ENCODE measurements around the gene DYNC1I2.

The DYNC1I2 gene

GRCh38 chr2:171687287-171688128 is at the start of gene DYNC1I2:
Gene DYNC1I2 (plus strand): TSS chr2:171687469. CDS start chr2:171690156, 2,687 bp downstream.
- DNase-seq (ENCODE audit: low read depth, low spot score), result peak; percentile 97
- no peaks in the 10 kb centered on the region for H3K9me3 ChIP-seq (ENCODE audit: low read depth, low read length)
- TF ChIP-seq FOXP2 (optimal IDR thresholded peaks at IDR 0.05; ENCODE audit: control extremely low read depth, extremely low read length, insufficient read depth) (no peak), POLR2AphosphoS5 (IDR thresholded peaks at IDR 0.05; ENCODE audit: borderline replicate concordance, low read depth, low read length) (peak; percentile 65; the same call in 1 of the 2 replicates)
- peak within 1 kb of the TSS; percentile 67 for H3K27ac ChIP-seq
- peak within 1 kb of the TSS; percentile 93 for H3K9ac ChIP-seq (ENCODE audit: insufficient read length)
- H3K4me3 ChIP-seq, result peak within 1 kb of the TSS; percentile 97
- peaks cover 26% of the 10 kb centered on the region for H3K36me3 ChIP-seq (ENCODE audit: insufficient read depth, low read length)

- no peak for DNase-seq (ENCODE audit: low read depth, low spot score)
- no peak overlapping the region for H3K9ac ChIP-seq (ENCODE audit: insufficient read length)
- TF ChIP-seq POLR2AphosphoS5 (IDR thresholded peaks at IDR 0.05; ENCODE audit: borderline replicate concordance, low read depth, low read length), result no peak
- TF ChIP-seq EZH2 (IDR thresholded peaks at IDR 0.05), result no peak
- no peak for TF ChIP-seq FOXP2 (optimal IDR thresholded peaks at IDR 0.05; ENCODE audit: control extremely low read depth, extremely low read length, insufficient read depth)
Observed at GRCh38 chr2:171651667-171652415, 35.4 kb upstream of the DYNC1I2 start.

GRCh38 chr2:171652416-171652785 is 34.9 kb upstream of the DYNC1I2 start:
- H3K9me3 ChIP-seq (ENCODE audit: low read depth, low read length), result 0 out of 2 replicates have a peak, but pooled peaks cover 3% of the 10 kb centered on the region
- H3K27ac ChIP-seq, result no peak overlapping the region
- no peak overlapping the region for H3K4me3 ChIP-seq
- H3K9ac ChIP-seq (ENCODE audit: insufficient read length), result no peak overlapping the region
- DNase-seq (ENCODE audit: low read depth, low spot score), result no peak
- no peak for TF ChIP-seq EZH2 (IDR thresholded peaks at IDR 0.05)
- TF ChIP-seq FOXP2 (optimal IDR thresholded peaks at IDR 0.05; ENCODE audit: control extremely low read depth, extremely low read length, insufficient read depth), result no peak
- no peak for TF ChIP-seq POLR2AphosphoS5 (IDR thresholded peaks at IDR 0.05; ENCODE audit: borderline replicate concordance, low read depth, low read length)
- no peaks in the 10 kb centered on the region for H3K36me3 ChIP-seq (ENCODE audit: insufficient read depth, low read length)

More at GRCh38 chr2:171651667-171652415, 35.4 kb upstream of the DYNC1I2 start:
- Histone ChIP-seq H3K27ac (no peak overlapping the region), H3K4me3 (no peak overlapping the region), H3K36me3 (ENCODE audit: insufficient read depth, low read length) (no peaks in the 10 kb centered on the region), H3K9me3 (ENCODE audit: low read depth, low read length) (0 out of 2 replicates have a peak, but pooled peaks cover 3% of the 10 kb centered on the region)

- Histone ChIP-seq H3K9me3 (ENCODE audit: low read depth, low read length) (no peaks in the 10 kb centered on the region), H3K27ac (no peak overlapping the region), H3K9ac (ENCODE audit: insufficient read length) (no peak overlapping the region), H3K36me3 (ENCODE audit: insufficient read depth, low read length) (no peaks in the 10 kb centered on the region), H3K4me3 (no peak overlapping the region)
- no peak for DNase-seq (ENCODE audit: low read depth, low spot score)
- TF ChIP-seq EZH2 (IDR thresholded peaks at IDR 0.05) (no peak), FOXP2 (optimal IDR thresholded peaks at IDR 0.05; ENCODE audit: control extremely low read depth, extremely low read length, insufficient read depth) (no peak), POLR2AphosphoS5 (IDR thresholded peaks at IDR 0.05; ENCODE audit: borderline replicate concordance, low read depth, low read length) (no peak)
Observed at GRCh38 chr2:171655586-171655985, 31.7 kb upstream of the DYNC1I2 start.

GRCh38 chr2:171667041-171667440 is 20.2 kb upstream of the DYNC1I2 start:
- H3K9ac ChIP-seq (ENCODE audit: insufficient read length), result no peak overlapping the region
- TF ChIP-seq POLR2AphosphoS5 (IDR thresholded peaks at IDR 0.05; ENCODE audit: borderline replicate concordance, low read depth, low read length), result no peak
- no peak for TF ChIP-seq EZH2 (IDR thresholded peaks at IDR 0.05)
- TF ChIP-seq FOXP2 (optimal IDR thresholded peaks at IDR 0.05; ENCODE audit: control extremely low read depth, extremely low read length, insufficient read depth), result no peak
- no peak overlapping the region for H3K4me3 ChIP-seq
- no peaks in the 10 kb centered on the region for H3K9me3 ChIP-seq (ENCODE audit: low read depth, low read length)
- no peak for DNase-seq (ENCODE audit: low read depth, low spot score)
- H3K27ac ChIP-seq, result no peak overlapping the region
- no peaks in the 10 kb centered on the region for H3K36me3 ChIP-seq (ENCODE audit: insufficient read depth, low read length)

- no peak for DNase-seq (ENCODE audit: low read depth, low spot score)
- Histone ChIP-seq H3K9me3 (ENCODE audit: low read depth, low read length) (no peaks in the 10 kb centered on the region), H3K27ac (no peak overlapping the region), H3K4me3 (no peak overlapping the region), H3K36me3 (ENCODE audit: insufficient read depth, low read length) (no peaks in the 10 kb centered on the region), H3K9ac (ENCODE audit: insufficient read length) (no peak overlapping the region)
- TF ChIP-seq EZH2 (IDR thresholded peaks at IDR 0.05), result no peak
Observed at GRCh38 chr2:171668183-171668582, 19.1 kb upstream of the DYNC1I2 start.

GRCh38 chr2:171669121-171669520 is 18.1 kb upstream of the DYNC1I2 start:
- DNase-seq (ENCODE audit: low read depth, low spot score), result no peak
- Histone ChIP-seq H3K9me3 (ENCODE audit: low read depth, low read length) (no peaks in the 10 kb centered on the region), H3K27ac (no peak overlapping the region), H3K4me3 (no peak overlapping the region), H3K9ac (ENCODE audit: insufficient read length) (no peak overlapping the region), H3K36me3 (ENCODE audit: insufficient read depth, low read length) (no peaks in the 10 kb centered on the region)
- no peak for TF ChIP-seq FOXP2 (optimal IDR thresholded peaks at IDR 0.05; ENCODE audit: control extremely low read depth, extremely low read length, insufficient read depth)
- no peak for TF ChIP-seq EZH2 (IDR thresholded peaks at IDR 0.05)
- no peak for TF ChIP-seq POLR2AphosphoS5 (IDR thresholded peaks at IDR 0.05; ENCODE audit: borderline replicate concordance, low read depth, low read length)

GRCh38 chr2:171670655-171671054 is 16.6 kb upstream of the DYNC1I2 start:
- no peaks in the 10 kb centered on the region for H3K9me3 ChIP-seq (ENCODE audit: low read depth, low read length)

More at GRCh38 chr2:171670655-171671054, 16.6 kb upstream of the DYNC1I2 start:
- no peak for DNase-seq (ENCODE audit: low read depth, low spot score)
- TF ChIP-seq POLR2AphosphoS5 (IDR thresholded peaks at IDR 0.05; ENCODE audit: borderline replicate concordance, low read depth, low read length) (no peak), FOXP2 (optimal IDR thresholded peaks at IDR 0.05; ENCODE audit: control extremely low read depth, extremely low read length, insufficient read depth) (no peak), EZH2 (IDR thresholded peaks at IDR 0.05) (no peak)
- no peak overlapping the region for H3K4me3 ChIP-seq
- peak overlapping the region; percentile 81; the same call in 1 of the 2 replicates for H3K27ac ChIP-seq
- no peaks in the 10 kb centered on the region for H3K36me3 ChIP-seq (ENCODE audit: insufficient read depth, low read length)
- no peak overlapping the region for H3K9ac ChIP-seq (ENCODE audit: insufficient read length)
